Testis (tissue), 3 donors: ENCODE data around the gene PPP1R15A. TPM values are rescaled to one million over a fixed set of nuclear protein-coding genes. Genes with fewer than 3 reads are reported as not detected.
"Not testable (repeated sequence)": the region's sequence is repeated elsewhere in the genome, so short reads cannot be mapped to it uniquely, and the experiment has no call there.

Experiments used
- DNase-seq: peaks from one replicate; pipeline ENCODE4 v3.0.0-alpha.2; 2019
- H3K27ac ChIP-seq, 2 donors: fragments of 200-600 bp; sonication (generic); one replicate each; pipeline ENCODE4 v1.5.1; 2019
- H3K27me3 ChIP-seq: fragments of 200-600 bp; sonication (generic); one replicate; pipeline ENCODE4 v1.5.1; 2019
- H3K36me3 ChIP-seq: fragments of 200-600 bp; sonication (generic); one replicate; pipeline ENCODE4 v1.5.1; 2017; ENCODE audit warnings: low read depth; ENCODE audit errors: missing control alignments
- H3K4me1 ChIP-seq: fragments of 200-600 bp; sonication (generic); one replicate; pipeline ENCODE4 v1.5.1; 2019
- H3K4me3 ChIP-seq, 2 donors: fragments of 200-600 bp; sonication (generic); one replicate each; pipeline ENCODE4 v1.5.1; 2017 to 2019
- H3K9me3 ChIP-seq: fragments of 200-600 bp; sonication (generic); one replicate; pipeline ENCODE4 v1.5.1; 2017
- POLR2A ChIP-seq: fragments of 450-650 bp; IDR thresholded peaks from one replicate; pipeline ENCODE4 v1.6.1; 2017; ENCODE audit warnings: antibody characterized with exemption, mild to moderate bottlenecking, moderate library complexity
- WGBS, 2 donors: methylation state at CpG; one replicate each; pipeline ENCODE4 v1.1.5; 2018; 5-methylcytosine and 5-hydroxymethylcytosine counted together
- intact Hi-C: fragments of 100-400 bp; cut with DNase I; formaldehyde crosslinking; loops from one replicate; pipeline ENCODE4 v1.15.1; 2023; ENCODE audit warnings: low total_unique reads
- polyA plus RNA-seq: library from polyadenylated mRNA; stranded (reverse); fragments of 350-450 nt; fragmentation: Illumina TruSeq; extraction: RNeasy Lipid Tissue Mini Kit (QIAGEN cat#74804); gene quantifications from one replicate; pipeline ENCODE4 v1.2.3, GENCODE V29; 2014; ENCODE audit warnings: low read depth, low replicate concordance; ENCODE audit not compliant: insufficient read depth
- total RNA-seq, 2 donors: library from RNA; depleted of rRNA; stranded (reverse); fragments of >200 nt; gene quantifications; one replicate each; pipeline ENCODE4 v1.2.3, GENCODE V29; 2016
- TF ChIP-seq, protein P1 (sequence below), 3 experiments: fragments of 450-650 bp in 2 of 3; fragments of 200-600 bp in 1 of 3; sonication (generic) in 1 of 3; IDR thresholded peaks; one replicate each; pipeline ENCODE4 v1.5.1; 2016 to 2019; ENCODE audit warnings: antibody characterized with exemption in 3 of 3, mild to moderate bottlenecking in 2 of 3, moderate library complexity in 1 of 3

The PPP1R15A gene
- total and polyA plus RNA-seq, 3 donors from 2014 or later, result 37.2 to 48.3 (median 40.9) TPM

DNA sequence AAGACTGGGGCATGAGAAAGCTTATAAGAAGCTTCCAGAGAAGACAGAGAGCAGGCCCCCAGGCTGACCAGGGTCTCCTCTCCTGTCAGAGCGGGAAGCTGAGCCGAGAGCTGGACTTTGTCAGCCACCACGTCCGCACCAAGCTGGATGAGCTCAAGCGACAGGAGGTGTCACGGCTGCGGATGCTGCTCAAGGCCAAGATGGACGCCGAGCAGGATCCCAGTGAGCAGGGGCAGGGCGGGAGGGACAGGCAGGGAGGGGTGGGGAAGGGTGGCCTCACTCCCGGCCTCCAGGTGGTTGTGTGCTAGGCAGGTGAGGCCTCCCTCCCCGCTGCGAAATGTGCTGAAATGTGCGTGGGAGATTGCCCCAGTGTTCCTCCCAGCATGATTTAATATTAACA, 33.4 kb downstream of the PPP1R15A start:
- H3K27me3 ChIP-seq, result no peaks in the 10 kb centered on the region
- H3K36me3 ChIP-seq, result no peaks in the 10 kb centered on the region
- 88 to 93% methylated on average over 13 to 14 of the region's 14 CpGs for WGBS, 2 donors
- H3K4me1 ChIP-seq, result peaks cover 9% of the 10 kb centered on the region
- DNase-seq, result no peak
- H3K9me3 ChIP-seq, result no peaks in the 10 kb centered on the region
- H3K4me3 ChIP-seq, result no peak overlapping the region
- H3K27ac ChIP-seq, result no peak overlapping the region
- intact Hi-C loops, result no loop called here
- no peak for TF ChIP-seq POLR2A
- TF ChIP-seq, protein P1, sequence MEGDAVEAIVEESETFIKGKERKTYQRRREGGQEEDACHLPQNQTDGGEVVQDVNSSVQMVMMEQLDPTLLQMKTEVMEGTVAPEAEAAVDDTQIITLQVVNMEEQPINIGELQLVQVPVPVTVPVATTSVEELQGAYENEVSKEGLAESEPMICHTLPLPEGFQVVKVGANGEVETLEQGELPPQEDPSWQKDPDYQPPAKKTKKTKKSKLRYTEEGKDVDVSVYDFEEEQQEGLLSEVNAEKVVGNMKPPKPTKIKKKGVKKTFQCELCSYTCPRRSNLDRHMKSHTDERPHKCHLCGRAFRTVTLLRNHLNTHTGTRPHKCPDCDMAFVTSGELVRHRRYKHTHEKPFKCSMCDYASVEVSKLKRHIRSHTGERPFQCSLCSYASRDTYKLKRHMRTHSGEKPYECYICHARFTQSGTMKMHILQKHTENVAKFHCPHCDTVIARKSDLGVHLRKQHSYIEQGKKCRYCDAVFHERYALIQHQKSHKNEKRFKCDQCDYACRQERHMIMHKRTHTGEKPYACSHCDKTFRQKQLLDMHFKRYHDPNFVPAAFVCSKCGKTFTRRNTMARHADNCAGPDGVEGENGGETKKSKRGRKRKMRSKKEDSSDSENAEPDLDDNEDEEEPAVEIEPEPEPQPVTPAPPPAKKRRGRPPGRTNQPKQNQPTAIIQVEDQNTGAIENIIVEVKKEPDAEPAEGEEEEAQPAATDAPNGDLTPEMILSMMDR (IDR thresholded peaks at IDR 0.05), result no peak

DNA sequence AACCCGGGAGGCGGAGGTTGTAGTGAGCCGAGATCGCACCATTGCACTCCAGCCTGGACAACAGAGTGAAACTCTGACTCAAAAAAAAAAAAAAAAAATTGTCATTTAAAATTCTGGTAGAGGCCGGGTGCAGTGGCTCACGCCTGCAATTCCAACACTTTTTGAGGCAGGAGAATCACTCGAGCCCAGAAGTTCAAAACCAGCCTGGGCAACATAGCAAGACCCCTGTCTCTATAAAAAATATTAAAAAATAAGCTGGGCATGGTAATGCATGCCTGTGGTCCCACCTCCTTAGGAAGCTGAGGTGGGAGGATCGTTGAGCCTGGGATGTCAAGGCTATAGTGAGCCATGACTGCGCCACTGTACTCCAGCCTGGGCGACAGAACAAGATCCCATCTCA, 34.1 kb downstream of the PPP1R15A start:
- intact Hi-C loops, result no loop called here
- WGBS, 2 donors, result 91 to 94% methylated on average over 10 of the region's 10 CpGs

DNA sequence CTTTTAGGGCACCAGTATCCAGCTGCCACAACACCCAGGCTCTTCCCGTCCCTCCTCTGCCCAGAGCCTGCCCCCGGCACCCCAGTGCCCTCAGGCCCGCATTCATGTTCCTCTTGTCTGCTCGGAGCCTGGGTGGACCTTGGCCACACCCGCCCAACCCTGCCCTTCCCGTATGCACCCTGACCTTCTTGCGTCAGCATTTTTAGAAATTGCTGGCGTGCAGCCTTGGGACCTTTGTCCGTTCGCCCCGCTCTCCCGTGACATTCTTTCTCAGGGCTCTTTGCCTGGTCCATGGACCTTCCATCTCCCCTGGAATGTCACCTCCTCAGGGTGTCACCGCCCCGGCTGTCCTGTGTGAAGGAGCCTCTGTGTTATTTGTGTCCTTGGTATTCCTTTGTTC, 35.5 kb downstream of the PPP1R15A start:
- intact Hi-C loops, result no loop called here
- TF ChIP-seq, protein P1 (IDR thresholded peaks at IDR 0.05), result no peak
- TF ChIP-seq POLR2A, result no peak
- H3K27ac ChIP-seq, result no peak overlapping the region
- H3K4me3 ChIP-seq, result no peak overlapping the region
- no peaks in the 10 kb centered on the region for H3K4me1 ChIP-seq
- H3K27me3 ChIP-seq, result no peaks in the 10 kb centered on the region
- H3K36me3 ChIP-seq, result no peaks in the 10 kb centered on the region
- 91 to 94% methylated on average over 13 to 14 of the region's 14 CpGs for WGBS, 2 donors
- H3K9me3 ChIP-seq, result no peaks in the 10 kb centered on the region
- no peak for DNase-seq

More for the DNA sequence above, 34.1 kb downstream of the PPP1R15A start:
- no peaks in the 10 kb centered on the region for H3K36me3 ChIP-seq
- no peak overlapping the region for H3K27ac ChIP-seq
- no peak for TF ChIP-seq POLR2A
- TF ChIP-seq, protein P1 (IDR thresholded peaks at IDR 0.05), result no peak
- H3K9me3 ChIP-seq, result no peaks in the 10 kb centered on the region
- no peak overlapping the region for H3K4me3 ChIP-seq
- peaks cover 3% of the 10 kb centered on the region for H3K4me1 ChIP-seq
- H3K27me3 ChIP-seq, result no peaks in the 10 kb centered on the region
- DNase-seq, result no peak

DNA sequence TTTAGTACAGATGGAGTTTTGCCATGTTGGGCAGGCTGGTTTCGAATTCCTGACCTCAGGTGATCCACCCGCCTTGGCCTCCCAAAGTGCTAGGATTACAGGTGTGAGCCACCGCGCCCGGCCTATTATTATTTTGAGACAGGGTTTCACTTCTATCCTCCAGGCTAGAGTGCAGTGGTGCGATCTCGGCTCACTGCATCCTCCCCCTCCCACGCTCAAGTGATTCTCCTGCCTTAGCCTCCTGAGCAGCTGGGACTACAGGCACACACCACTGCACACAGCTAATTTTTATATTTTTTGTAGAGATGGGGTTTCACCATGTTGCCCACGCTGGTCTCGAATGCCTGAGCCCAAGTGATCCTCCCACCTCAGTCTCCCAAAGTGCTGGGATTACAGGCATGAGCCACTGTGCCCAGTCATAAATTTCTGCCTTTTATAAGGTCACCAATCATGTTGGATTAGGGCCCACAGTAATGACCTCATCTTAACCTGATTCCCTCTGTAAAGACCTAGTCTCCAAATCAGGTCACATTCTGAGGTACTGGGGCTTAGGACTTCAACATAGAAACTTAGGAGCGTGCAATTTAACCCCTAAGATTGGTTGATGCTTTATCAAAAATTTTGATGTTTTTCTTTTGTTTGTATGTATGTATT, 37.3 kb downstream of the PPP1R15A start:
- H3K4me1 ChIP-seq, DNase-seq, H3K27ac ChIP-seq, H3K9me3 ChIP-seq, intact Hi-C loops, H3K27me3 ChIP-seq, H3K36me3 ChIP-seq, H3K4me3 ChIP-seq: not testable (repeated sequence)
- 96% methylated on average over 11 of the region's 11 CpGs for WGBS, 2 donors

DNA sequence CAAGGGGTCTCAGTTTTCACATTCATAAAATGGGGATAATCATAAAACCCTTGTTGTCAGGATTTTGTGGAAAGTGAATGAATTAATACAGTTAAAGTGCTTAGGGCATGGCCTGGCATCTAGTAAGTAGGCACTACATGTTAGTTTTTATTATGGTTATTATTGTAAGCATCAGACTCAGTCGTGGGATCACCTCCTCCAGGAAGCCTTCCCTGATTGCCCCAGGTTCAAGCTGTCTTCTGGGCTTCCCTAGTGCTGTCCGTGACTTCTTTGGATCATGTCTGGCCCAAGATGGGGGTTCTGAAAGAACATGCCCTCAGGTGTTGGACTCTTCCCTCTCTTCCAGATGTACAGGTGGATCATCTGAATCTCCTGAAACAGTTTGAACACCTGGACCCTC, 38.6 kb downstream of the PPP1R15A start:
- no peaks in the 10 kb centered on the region for H3K27me3 ChIP-seq
- H3K9me3 ChIP-seq, result no peaks in the 10 kb centered on the region
- intact Hi-C loops, result no loop called here
- no peaks in the 10 kb centered on the region for H3K36me3 ChIP-seq
- no peak for TF ChIP-seq POLR2A
- TF ChIP-seq, protein P1 (IDR thresholded peaks at IDR 0.05), result no peak
- H3K4me1 ChIP-seq, result no peaks in the 10 kb centered on the region
- WGBS, 2 donors, result 83 to 92% methylated on average over 2 of the region's 2 CpGs
- no peak overlapping the region for H3K4me3 ChIP-seq
- no peak for DNase-seq
- no peak overlapping the region for H3K27ac ChIP-seq
